ENCODE measurements around the gene PROX1.

- no peak for TF ChIP-seq CTCF (IDR thresholded peaks at IDR 0.05)
- no peak for TF ChIP-seq POLR2A (IDR thresholded peaks at IDR 0.05)
Observed at GRCh38 chr1:213940947-213941346, 46.8 kb upstream of the PROX1 start.

Data from breast epithelium (tissue), 3 donors.